Activated naive CD4-positive, alpha-beta T cell treated with anti-CD3 and anti-CD28 coated beads, Interleukin-2, amount 50 U/mL, for 24 hours (primary cell): ENCODE data around the gene SECISBP2.

Experiments used
- H3K27ac Mint-ChIP-seq: one replicate; pipeline ENCODE4 v1.8.0; 2021; ENCODE audit warnings: mild to moderate bottlenecking, mixed read lengths
- H3K27me3 Mint-ChIP-seq: one replicate; pipeline ENCODE4 v1.8.0; 2021; ENCODE audit warnings: mixed read lengths
- H3K36me3 Mint-ChIP-seq: one replicate; pipeline ENCODE4 v1.8.0; 2021; ENCODE audit warnings: mixed read lengths
- H3K4me1 Mint-ChIP-seq: one replicate; pipeline ENCODE4 v1.8.0; 2021; ENCODE audit warnings: mixed read lengths
- H3K4me3 Mint-ChIP-seq: one replicate; pipeline ENCODE4 v1.8.0; 2021; ENCODE audit warnings: mild to moderate bottlenecking, mixed read lengths
- H3K9me3 Mint-ChIP-seq: one replicate; pipeline ENCODE4 v1.8.0; 2021; ENCODE audit warnings: mixed read lengths

Gene SECISBP2

GRCh38 chr9:89304020-89304833 lies 14.1 kb upstream of the SECISBP2 start:
- no peaks in the 10 kb centered on the region for H3K27me3 Mint-ChIP-seq
- no peak overlapping the region for H3K27ac Mint-ChIP-seq
- H3K4me3 Mint-ChIP-seq = no peak overlapping the region
- H3K36me3 Mint-ChIP-seq = peaks cover 8% of the 10 kb centered on the region
- no peaks in the 10 kb centered on the region for H3K9me3 Mint-ChIP-seq
- peaks cover 5% of the 10 kb centered on the region for H3K4me1 Mint-ChIP-seq

- Mint-ChIP-seq H3K4me3 (no peak overlapping the region), H3K27ac (no peak overlapping the region), H3K9me3 (no peaks in the 10 kb centered on the region), H3K4me1 (peaks cover 5% of the 10 kb centered on the region), H3K27me3 (no peaks in the 10 kb centered on the region), H3K36me3 (peaks cover 8% of the 10 kb centered on the region)
Observed at GRCh38 chr9:89304834-89305188, 13.5 kb upstream of the SECISBP2 start.

GRCh38 chr9:89305868-89306267 lies 12.4 kb upstream of the SECISBP2 start:
- H3K27ac Mint-ChIP-seq = no peak overlapping the region
- H3K4me3 Mint-ChIP-seq = no peak overlapping the region
- H3K27me3 Mint-ChIP-seq = no peaks in the 10 kb centered on the region
- no peaks in the 10 kb centered on the region for H3K9me3 Mint-ChIP-seq
- H3K4me1 Mint-ChIP-seq = peaks cover 5% of the 10 kb centered on the region
- H3K36me3 Mint-ChIP-seq = peaks cover 6% of the 10 kb centered on the region

- H3K27ac Mint-ChIP-seq = peak overlapping the region; percentile 35
- H3K4me1 Mint-ChIP-seq = peaks cover 19% of the 10 kb centered on the region
- peaks cover 6% of the 10 kb centered on the region for H3K36me3 Mint-ChIP-seq
- no peaks in the 10 kb centered on the region for H3K9me3 Mint-ChIP-seq
- H3K4me3 Mint-ChIP-seq = peak overlapping the region; percentile 90
- H3K27me3 Mint-ChIP-seq = no peaks in the 10 kb centered on the region
Observed at GRCh38 chr9:89309166-89309565, 9.1 kb upstream of the SECISBP2 start.

GRCh38 chr9:89309608-89310474 lies 8.5 kb upstream of the SECISBP2 start:
- Mint-ChIP-seq H3K27ac (peak overlapping the region; percentile 92), H3K9me3 (no peaks in the 10 kb centered on the region), H3K4me3 (peak overlapping the region; percentile 90), H3K4me1 (peaks cover 26% of the 10 kb centered on the region), H3K36me3 (peaks cover 4% of the 10 kb centered on the region), H3K27me3 (no peaks in the 10 kb centered on the region)

- H3K27ac Mint-ChIP-seq = peak within 1 kb of the TSS; percentile 97
- H3K4me1 Mint-ChIP-seq = peaks cover 30% of the 10 kb centered on the region
- H3K36me3 Mint-ChIP-seq = peaks cover 3% of the 10 kb centered on the region
Observed at GRCh38 chr9:89310475-89311345, 7.6 kb upstream of the SECISBP2 start, which contains the start of gene CKS2. CKS2 (plus strand) TSS chr9:89311195; CDS start chr9:89311293, 98 bp downstream.

GRCh38 chr9:89311346-89312221 lies 6.7 kb upstream of the SECISBP2 start:
- Mint-ChIP-seq H3K9me3 (no peaks in the 10 kb centered on the region), H3K27ac (peak overlapping the region; percentile 97), H3K27me3 (no peaks in the 10 kb centered on the region), H3K4me1 (peaks cover 30% of the 10 kb centered on the region), H3K36me3 (peaks cover 4% of the 10 kb centered on the region), H3K4me3 (peak overlapping the region; percentile 90)

More at GRCh38 chr9:89310475-89311345, 7.6 kb upstream of the SECISBP2 start, which contains the start of gene CKS2:
- Mint-ChIP-seq H3K27me3 (no peaks in the 10 kb centered on the region), H3K9me3 (no peaks in the 10 kb centered on the region), H3K4me3 (peak within 1 kb of the TSS; percentile 90)

- H3K4me1 Mint-ChIP-seq = peaks cover 32% of the 10 kb centered on the region
- no peaks in the 10 kb centered on the region for H3K9me3 Mint-ChIP-seq
- peak overlapping the region; percentile 23 for H3K27ac Mint-ChIP-seq
- H3K4me3 Mint-ChIP-seq = peak overlapping the region; percentile 85
- H3K36me3 Mint-ChIP-seq = peaks cover 9% of the 10 kb centered on the region
- H3K27me3 Mint-ChIP-seq = no peaks in the 10 kb centered on the region
Observed at GRCh38 chr9:89312222-89312571, 6.1 kb upstream of the SECISBP2 start.

GRCh38 chr9:89313842-89314241 lies 4.5 kb upstream of the SECISBP2 start:
- H3K9me3 Mint-ChIP-seq = no peaks in the 10 kb centered on the region
- H3K36me3 Mint-ChIP-seq = peaks cover 16% of the 10 kb centered on the region
- no peak overlapping the region for H3K27ac Mint-ChIP-seq
- no peaks in the 10 kb centered on the region for H3K27me3 Mint-ChIP-seq
- no peak overlapping the region for H3K4me3 Mint-ChIP-seq
- H3K4me1 Mint-ChIP-seq = peaks cover 37% of the 10 kb centered on the region

GRCh38 chr9:89314955-89315354 lies 3.3 kb upstream of the SECISBP2 start:
- H3K4me1 Mint-ChIP-seq = peaks cover 45% of the 10 kb centered on the region
- H3K36me3 Mint-ChIP-seq = peaks cover 18% of the 10 kb centered on the region
- H3K27ac Mint-ChIP-seq = no peak overlapping the region
- no peaks in the 10 kb centered on the region for H3K9me3 Mint-ChIP-seq
- no peaks in the 10 kb centered on the region for H3K27me3 Mint-ChIP-seq
- H3K4me3 Mint-ChIP-seq = no peak overlapping the region

- Mint-ChIP-seq H3K4me1 (peaks cover 48% of the 10 kb centered on the region), H3K27ac (no peak overlapping the region), H3K36me3 (peaks cover 18% of the 10 kb centered on the region), H3K9me3 (no peaks in the 10 kb centered on the region), H3K4me3 (no peak overlapping the region), H3K27me3 (no peaks in the 10 kb centered on the region)
Observed at GRCh38 chr9:89315482-89315881, 2.8 kb upstream of the SECISBP2 start.

GRCh38 chr9:89317282-89317681 lies 1.0 kb upstream of the SECISBP2 start:
- Mint-ChIP-seq H3K4me1 (peaks cover 65% of the 10 kb centered on the region), H3K27ac (peak overlapping the region; percentile 99), H3K4me3 (peak overlapping the region; percentile 95), H3K27me3 (no peaks in the 10 kb centered on the region), H3K9me3 (no peaks in the 10 kb centered on the region), H3K36me3 (peaks cover 28% of the 10 kb centered on the region)

GRCh38 chr9:89319015-89319905 lies 960 bp downstream of the SECISBP2 start:
- H3K9me3 Mint-ChIP-seq = no peaks in the 10 kb centered on the region
- peak overlapping the region; percentile 98 for H3K27ac Mint-ChIP-seq
- peaks cover 35% of the 10 kb centered on the region for H3K36me3 Mint-ChIP-seq

GRCh38 chr9:89323390-89323789 lies 5.1 kb downstream of the SECISBP2 start:
- H3K4me1 Mint-ChIP-seq = peaks cover 65% of the 10 kb centered on the region
- peak overlapping the region; percentile 79 for H3K27ac Mint-ChIP-seq
- no peaks in the 10 kb centered on the region for H3K9me3 Mint-ChIP-seq
- peaks cover 18% of the 10 kb centered on the region for H3K36me3 Mint-ChIP-seq
- no peaks in the 10 kb centered on the region for H3K27me3 Mint-ChIP-seq
- peak overlapping the region; percentile 45 for H3K4me3 Mint-ChIP-seq

More at GRCh38 chr9:89319015-89319905, 960 bp downstream of the SECISBP2 start:
- Mint-ChIP-seq H3K4me1 (peaks cover 70% of the 10 kb centered on the region), H3K4me3 (peak overlapping the region; percentile 95), H3K27me3 (no peaks in the 10 kb centered on the region)
